B cell (primary cell): Measurements from ENCODE around the gene FCN2.

Source experiments
- EZH2 ChIP-seq: IDR thresholded peaks from 2 replicates; pipeline ENCODE4 v1.6.1; 2012; ENCODE audit warnings: borderline replicate concordance, low read depth, mild to moderate bottlenecking, moderate library complexity, low read length; ENCODE audit not compliant: insufficient read depth, poor library complexity, severe bottlenecking
- TF ChIP-seq, protein P1 (sequence below): fragments of 200-600 bp; IDR thresholded peaks from one replicate; pipeline ENCODE4 v1.8.0; 2022; ENCODE audit warnings: antibody characterized with exemption, mild to moderate bottlenecking

DNA sequence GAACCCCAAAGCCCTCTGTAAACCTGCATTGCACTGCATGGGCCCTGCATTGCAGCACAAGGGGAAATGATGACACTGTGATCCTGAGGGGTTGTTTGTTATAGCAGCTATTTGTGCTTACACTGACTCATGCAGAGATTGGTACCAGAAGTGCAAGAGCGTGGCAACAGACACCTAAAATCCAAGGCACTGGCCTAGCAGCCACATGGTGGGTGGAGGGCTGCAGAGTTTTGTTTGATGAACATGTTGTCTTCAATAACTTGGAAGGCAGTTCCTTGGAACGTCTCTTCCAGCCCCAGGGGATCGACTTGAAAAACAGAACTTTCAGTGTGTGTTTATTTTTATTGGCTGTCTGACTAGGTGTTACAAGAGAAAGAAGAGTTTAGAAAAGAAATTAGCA is 14.5 kb downstream of the FCN2 start:
- TF ChIP-seq, protein P1, sequence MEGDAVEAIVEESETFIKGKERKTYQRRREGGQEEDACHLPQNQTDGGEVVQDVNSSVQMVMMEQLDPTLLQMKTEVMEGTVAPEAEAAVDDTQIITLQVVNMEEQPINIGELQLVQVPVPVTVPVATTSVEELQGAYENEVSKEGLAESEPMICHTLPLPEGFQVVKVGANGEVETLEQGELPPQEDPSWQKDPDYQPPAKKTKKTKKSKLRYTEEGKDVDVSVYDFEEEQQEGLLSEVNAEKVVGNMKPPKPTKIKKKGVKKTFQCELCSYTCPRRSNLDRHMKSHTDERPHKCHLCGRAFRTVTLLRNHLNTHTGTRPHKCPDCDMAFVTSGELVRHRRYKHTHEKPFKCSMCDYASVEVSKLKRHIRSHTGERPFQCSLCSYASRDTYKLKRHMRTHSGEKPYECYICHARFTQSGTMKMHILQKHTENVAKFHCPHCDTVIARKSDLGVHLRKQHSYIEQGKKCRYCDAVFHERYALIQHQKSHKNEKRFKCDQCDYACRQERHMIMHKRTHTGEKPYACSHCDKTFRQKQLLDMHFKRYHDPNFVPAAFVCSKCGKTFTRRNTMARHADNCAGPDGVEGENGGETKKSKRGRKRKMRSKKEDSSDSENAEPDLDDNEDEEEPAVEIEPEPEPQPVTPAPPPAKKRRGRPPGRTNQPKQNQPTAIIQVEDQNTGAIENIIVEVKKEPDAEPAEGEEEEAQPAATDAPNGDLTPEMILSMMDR, result no peak
- no peak for TF ChIP-seq EZH2
